AG04449 (cell line): Measurements from ENCODE around the gene ASXL2.
"Not testable (repeated sequence)": the region's sequence is repeated elsewhere in the genome, so short reads cannot be mapped to it uniquely, and the experiment has no call there.

Experiments
- CTCF ChIA-PET: fragments of 350-600 bp; formaldehyde crosslinking; extraction: SDS; loops from one replicate; lab custom pipeline; 2021; ENCODE audit warnings: antibody characterized with exemption; lab: Yijun Ruan, JAX
- POLR2A ChIA-PET: fragments of 400-600, 350-600 bp; formaldehyde crosslinking; extraction: SDS; loops from one replicate; lab custom pipeline; 2020; ENCODE audit warnings: antibody characterized with exemption, inconsistent platforms; lab: Yijun Ruan, JAX
- DNase-seq: peaks from one replicate; pipeline ENCODE4 v3.0.0-alpha.2; 2010; ENCODE audit warnings: low read depth, low spot score
- H3K4me3 ChIP-seq: 2 replicates; pipeline ENCODE4 v1.5.1; 2011; ENCODE audit warnings: low read depth, mild to moderate bottlenecking, control low read depth, low read length
- TF ChIP-seq, protein P1 (sequence below): IDR thresholded peaks from one replicate; pipeline ENCODE4 v1.5.1; 2011; ENCODE audit warnings: mild to moderate bottlenecking, moderate library complexity, low read length, control low read depth, inconsistent platforms; ENCODE audit not compliant: insufficient read depth; ENCODE audit errors: missing control alignments

The ASXL2 gene

DNA sequence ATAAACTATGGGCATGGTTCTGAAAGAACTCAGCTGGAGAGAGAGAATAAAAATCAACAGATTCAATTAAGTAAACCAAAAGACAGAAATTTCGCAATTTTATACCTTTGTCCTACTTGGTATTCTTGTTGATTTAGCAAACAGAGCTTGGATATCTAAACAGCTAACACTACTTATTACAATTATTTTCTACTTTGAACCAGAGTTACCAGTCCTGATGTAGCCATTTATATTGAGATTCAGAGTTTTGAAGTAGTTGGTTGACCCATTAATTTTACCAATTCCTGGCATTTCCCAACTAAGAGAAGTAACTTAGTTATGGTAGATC, 48.9 kb downstream of the ASXL2 start:
- TF ChIP-seq, protein P1, sequence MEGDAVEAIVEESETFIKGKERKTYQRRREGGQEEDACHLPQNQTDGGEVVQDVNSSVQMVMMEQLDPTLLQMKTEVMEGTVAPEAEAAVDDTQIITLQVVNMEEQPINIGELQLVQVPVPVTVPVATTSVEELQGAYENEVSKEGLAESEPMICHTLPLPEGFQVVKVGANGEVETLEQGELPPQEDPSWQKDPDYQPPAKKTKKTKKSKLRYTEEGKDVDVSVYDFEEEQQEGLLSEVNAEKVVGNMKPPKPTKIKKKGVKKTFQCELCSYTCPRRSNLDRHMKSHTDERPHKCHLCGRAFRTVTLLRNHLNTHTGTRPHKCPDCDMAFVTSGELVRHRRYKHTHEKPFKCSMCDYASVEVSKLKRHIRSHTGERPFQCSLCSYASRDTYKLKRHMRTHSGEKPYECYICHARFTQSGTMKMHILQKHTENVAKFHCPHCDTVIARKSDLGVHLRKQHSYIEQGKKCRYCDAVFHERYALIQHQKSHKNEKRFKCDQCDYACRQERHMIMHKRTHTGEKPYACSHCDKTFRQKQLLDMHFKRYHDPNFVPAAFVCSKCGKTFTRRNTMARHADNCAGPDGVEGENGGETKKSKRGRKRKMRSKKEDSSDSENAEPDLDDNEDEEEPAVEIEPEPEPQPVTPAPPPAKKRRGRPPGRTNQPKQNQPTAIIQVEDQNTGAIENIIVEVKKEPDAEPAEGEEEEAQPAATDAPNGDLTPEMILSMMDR, result no peak
- ChIA-PET CTCF (interaction anchor here (0.9 to 2.2 kb wide), 3 partner anchors 15 to 26 kb away, joined by 3 to 6 read pairs (median 5); no protein-coding TSS in a partner anchor), POLR2A (no interaction called here)
- H3K4me3 ChIP-seq, result no peak overlapping the region
- DNase-seq, result no peak

- CTCF ChIA-PET, result interaction anchor here (0.9 to 2.2 kb wide), 3 partner anchors 15 to 26 kb away, joined by 3 to 6 read pairs (median 5); no protein-coding TSS in a partner anchor
- POLR2A ChIA-PET, H3K4me3 ChIP-seq, DNase-seq: not testable (repeated sequence)
Measured at GRCh38 chr2:25828532-25829376, 49.5 kb downstream of the ASXL2 start.

GRCh38 chr2:25825238-25825637, 53.0 kb downstream of the ASXL2 start:
- TF ChIP-seq, protein P1, result no peak
- DNase-seq, result no peak
- no peak overlapping the region for H3K4me3 ChIP-seq
- CTCF ChIA-PET, result interaction anchor here (1.0 to 1.3 kb wide), 2 partner anchors 9 to 27 kb away, joined by 3 to 4 read pairs; no protein-coding TSS in a partner anchor
- POLR2A ChIA-PET, result no interaction called here

- POLR2A ChIA-PET, result no interaction called here
- CTCF ChIA-PET, result interaction anchor here (0.9 to 1.0 kb wide), 2 partner anchors 9 to 27 kb away, joined by 4 read pairs; no protein-coding TSS in a partner anchor
- TF ChIP-seq, protein P1, result no peak
Measured at GRCh38 chr2:25824718-25825117, 53.6 kb downstream of the ASXL2 start.

GRCh38 chr2:25824216-25824615, 54.1 kb downstream of the ASXL2 start:
- DNase-seq, result no peak
- TF ChIP-seq, protein P1, result no peak
- ChIA-PET CTCF (interaction anchor here (0.9 to 1.0 kb wide), 2 partner anchors 8 to 27 kb away, joined by 4 read pairs; no protein-coding TSS in a partner anchor), POLR2A (no interaction called here)
- no peak overlapping the region for H3K4me3 ChIP-seq

More at GRCh38 chr2:25824718-25825117, 53.6 kb downstream of the ASXL2 start:
- H3K4me3 ChIP-seq, result no peak overlapping the region
- DNase-seq, result no peak

DNA sequence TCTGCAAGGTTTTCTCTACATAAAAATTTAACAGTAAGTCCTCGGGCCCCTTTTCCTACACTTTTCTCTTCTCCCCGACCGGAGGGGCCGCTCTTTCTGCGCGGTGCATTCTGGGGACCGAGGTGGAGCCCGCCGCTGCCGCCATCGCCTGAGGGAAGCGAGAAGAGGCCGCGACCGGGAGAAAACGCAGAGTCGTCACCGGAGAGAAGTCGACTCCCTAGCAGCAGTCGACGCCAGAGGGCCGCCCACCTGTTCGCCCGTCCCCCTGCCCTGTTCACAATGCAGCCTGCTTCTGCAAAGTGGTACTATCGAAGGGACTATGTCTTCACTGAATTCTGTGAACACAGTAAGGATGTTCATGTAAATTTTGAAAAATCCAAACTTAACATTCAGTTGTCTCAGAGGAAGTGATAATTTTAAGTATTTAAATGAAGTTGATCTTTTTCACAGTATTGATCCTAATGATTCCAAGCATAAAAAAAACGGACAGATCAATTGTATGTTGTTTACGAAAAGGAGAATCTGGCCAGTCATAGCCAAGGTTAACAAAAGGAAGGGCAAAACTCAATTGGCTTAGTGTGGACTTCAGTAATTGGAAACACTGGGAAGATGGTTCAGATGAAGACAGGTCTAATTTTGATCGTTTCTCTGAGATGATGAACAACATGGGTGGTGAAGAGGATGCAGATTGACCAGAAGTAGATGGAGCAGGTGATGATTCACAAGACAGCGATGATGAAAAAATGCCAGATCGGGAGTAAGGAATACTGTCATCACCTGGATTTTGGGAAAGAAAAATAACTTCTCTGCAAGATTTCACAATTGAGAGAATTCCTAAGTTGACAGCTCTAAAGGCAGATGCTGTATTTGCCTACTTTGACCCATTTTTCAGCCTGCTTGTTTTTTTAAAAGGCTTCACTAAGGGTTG, 55.8 kb downstream of the ASXL2 start:
- ChIA-PET CTCF (no interaction called here), POLR2A (no interaction called here)
- DNase-seq, result no peak
- no peak overlapping the region for H3K4me3 ChIP-seq
- TF ChIP-seq, protein P1, result no peak
